Neuronal stem cell (in vitro differentiated cells): ENCODE results near the gene KLHL35.

ENCODE experiments used
- DNase-seq: peaks from one replicate; pipeline ENCODE4 v3.0.0-alpha.2; 2013; ENCODE audit warnings: low spot score
- H2AFZ ChIP-seq: one replicate; pipeline ENCODE4 v1.6.1; 2013; ENCODE audit warnings: mild to moderate bottlenecking, low read length, inconsistent platforms
- H2AK5ac ChIP-seq: 2 replicates; pipeline ENCODE4 v1.6.1; 2013; ENCODE audit warnings: low read depth, mild to moderate bottlenecking, inconsistent platforms, low read length, moderate library complexity, mixed read lengths
- H2BK120ac ChIP-seq: 2 replicates; pipeline ENCODE4 v1.6.1; 2013; ENCODE audit warnings: low read depth, mild to moderate bottlenecking, inconsistent platforms, low read length, moderate library complexity, mixed read lengths
- H2BK12ac ChIP-seq: one replicate; pipeline ENCODE4 v1.6.1; 2013; ENCODE audit warnings: low read length, inconsistent platforms
- H2BK15ac ChIP-seq: 2 replicates; pipeline ENCODE4 v1.6.1; 2013; ENCODE audit warnings: mild to moderate bottlenecking, low read length, inconsistent platforms, mixed read lengths
- H2BK5ac ChIP-seq: one replicate; pipeline ENCODE4 v1.6.1; 2013; ENCODE audit warnings: inconsistent platforms, mild to moderate bottlenecking, low read length, moderate library complexity
- H3K14ac ChIP-seq: one replicate; pipeline ENCODE4 v1.6.1; 2013; ENCODE audit warnings: low read length, inconsistent platforms
- H3K18ac ChIP-seq: 2 replicates; pipeline ENCODE4 v1.6.1; 2013; ENCODE audit warnings: low read length, inconsistent platforms
- H3K23ac ChIP-seq: 2 replicates; pipeline ENCODE4 v1.6.1; 2013; ENCODE audit warnings: low read depth, mild to moderate bottlenecking, mixed read lengths, low read length, inconsistent platforms; ENCODE audit not compliant: poor library complexity
- H3K27ac ChIP-seq: replicated peaks from 3 replicates; pipeline ENCODE4 v1.5.1; 2013; ENCODE audit warnings: low read length, inconsistent platforms
- H3K27me3 ChIP-seq, 3 experiments: 2 replicates each; pipeline ENCODE4 v1.6.1; 2013; ENCODE audit warnings: low read length in 3 of 3, mild to moderate bottlenecking in 2 of 3, inconsistent platforms in 1 of 3, low read depth in 1 of 3, mixed read lengths in 1 of 3, moderate library complexity in 1 of 3; ENCODE audit not compliant: control insufficient read depth in 3 of 3, insufficient read depth in 3 of 3
- H3K36me3 ChIP-seq, 2 donors: replicated peaks in 1 of 2; 2 replicates each; pipeline ENCODE4 v1.6.1; 2013; ENCODE audit warnings: low read length in 2 of 2; ENCODE audit not compliant: control insufficient read depth in 2 of 2, insufficient read depth in 2 of 2
- H3K4ac ChIP-seq: 2 replicates; pipeline ENCODE4 v1.6.1; 2013; ENCODE audit warnings: inconsistent platforms, mild to moderate bottlenecking, low read length, moderate library complexity
- H3K4me1 ChIP-seq, 2 donors: 1 replicate in 1 of 2; 2 replicates in 1 of 2; pipeline ENCODE4 v1.6.1; 2013; ENCODE audit warnings: low read length in 2 of 2, low read depth in 1 of 2; ENCODE audit not compliant: control insufficient read depth in 2 of 2, insufficient read depth in 1 of 2
- H3K4me2 ChIP-seq: one replicate; pipeline ENCODE4 v1.6.1; 2013; ENCODE audit warnings: mild to moderate bottlenecking, low read length, inconsistent platforms; ENCODE audit not compliant: insufficient read depth, poor library complexity, severe bottlenecking
- H3K4me3 ChIP-seq, 2 donors: 2 replicates each; pipeline ENCODE4 v1.5.1; 2013; ENCODE audit warnings: low read length in 2 of 2, mild to moderate bottlenecking in 2 of 2, inconsistent platforms in 1 of 2, moderate library complexity in 1 of 2
- H3K79me1 ChIP-seq: one replicate; pipeline ENCODE4 v1.6.1; 2013; ENCODE audit warnings: low read depth, mild to moderate bottlenecking, inconsistent platforms, low read length, moderate library complexity
- H3K9ac ChIP-seq: one replicate; pipeline ENCODE4 v1.6.1; 2013; ENCODE audit warnings: mild to moderate bottlenecking, low read depth, low read length, inconsistent platforms; ENCODE audit not compliant: poor library complexity
- H3K9me3 ChIP-seq, 2 donors: replicated peaks in 1 of 2; 2 replicates each; pipeline versions ENCODE3 to v1.6.1; 2013; ENCODE audit warnings: low read length in 2 of 2, mild to moderate bottlenecking in 2 of 2, inconsistent platforms in 1 of 2, low read depth in 1 of 2, mixed read lengths in 1 of 2, moderate library complexity in 1 of 2; ENCODE audit not compliant: control insufficient read depth in 2 of 2, insufficient read depth in 1 of 2
- H4K8ac ChIP-seq: one replicate; pipeline ENCODE4 v1.6.1; 2013; ENCODE audit warnings: low read depth, mild to moderate bottlenecking, inconsistent platforms, low read length, moderate library complexity
- H4K91ac ChIP-seq: one replicate; pipeline ENCODE4 v1.6.1; 2013; ENCODE audit warnings: low read length, low read depth, mild to moderate bottlenecking, inconsistent platforms; ENCODE audit not compliant: poor library complexity
- WGBS, 2 donors: extraction: QIAGEN DNeasy Blood & Tissue Kit; methylation state at CpG; one replicate each; pipeline ENCODE4 v1.1.7; 2013; ENCODE audit warnings: missing lambda C conversion rate in 2 of 2, mixed read lengths in 1 of 2; ENCODE audit not compliant: insufficient read length in 2 of 2, insufficient replicate concordance in 1 of 2; ENCODE audit errors: extremely low coverage in 2 of 2; 5-methylcytosine and 5-hydroxymethylcytosine counted together

The KLHL35 gene

DNA sequence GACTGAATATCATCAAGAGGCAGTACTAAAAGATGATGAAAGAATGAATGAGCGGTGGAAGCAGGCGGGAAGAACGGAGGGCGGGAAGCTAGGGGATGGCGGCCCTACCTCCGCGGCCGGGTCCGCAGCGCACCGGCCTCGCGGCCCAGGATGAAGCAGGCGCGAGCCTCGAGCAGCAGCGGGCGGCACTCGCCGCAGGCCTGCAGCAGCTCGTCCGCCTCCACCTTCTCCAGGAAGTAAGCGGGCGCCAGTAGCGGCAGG, 3.4 kb downstream of the KLHL35 start:
- WGBS, 2 donors: no CpG with 5 or more reads among the region's 25 CpGs
- Histone ChIP-seq H3K36me3 (peaks cover 0 to 3% of the 10 kb centered on the region in 2 donors), H3K27me3 (peaks cover 28 to 50% (median 44%) of the 10 kb centered on the region in 3 experiments), H3K4ac (no peak overlapping the region), H3K9ac (no peak overlapping the region), H2AK5ac (no peak overlapping the region), H3K14ac (no peak overlapping the region), H4K91ac (no peak overlapping the region), H3K4me2 (peak overlapping the region; percentile 61), H3K79me1 (no peaks in the 10 kb centered on the region), H3K18ac (peak overlapping the region; percentile 87), H3K27ac (no peak overlapping the region), H2BK15ac (no peak overlapping the region), H2BK5ac (no peak overlapping the region), H2BK12ac (no peak overlapping the region), H2BK120ac (no peak overlapping the region), H3K23ac (peak overlapping the region; percentile 40), H3K4me1 (peaks cover 23 to 28% of the 10 kb centered on the region in 2 donors), H3K4me3 (peak overlapping the region in 1 of 2 donors; percentile 42), H2AFZ (peak overlapping the region; percentile 98), H4K8ac (no peak overlapping the region), H3K9me3 (peaks cover 9 to 13% of the 10 kb centered on the region in 2 donors)
- DNase-seq: no peak

- peaks cover 28 to 46% (median 44%) of the 10 kb centered on the region in 3 experiments for H3K27me3 ChIP-seq
- no peak overlapping the region for H3K9ac ChIP-seq
- no peak overlapping the region for H3K4ac ChIP-seq
- no peak overlapping the region for H2BK12ac ChIP-seq
- DNase-seq: no peak
- H3K36me3 ChIP-seq: peaks cover 0 to 1% of the 10 kb centered on the region in 2 donors
- H2BK120ac ChIP-seq: no peak overlapping the region
- H4K91ac ChIP-seq: no peak overlapping the region
- no peak overlapping the region for H2AK5ac ChIP-seq
- H2BK15ac ChIP-seq: no peak overlapping the region
- H3K18ac ChIP-seq: no peak overlapping the region
- peak overlapping the region in 1 of 2 donors; percentile 42 for H3K4me3 ChIP-seq
- H2BK5ac ChIP-seq: no peak overlapping the region
- no peak overlapping the region for H3K4me2 ChIP-seq
- peaks cover 26 to 33% of the 10 kb centered on the region in 2 donors for H3K4me1 ChIP-seq
- no CpG with 5 or more reads among the region's 16 CpGs for WGBS, 2 donors
- H3K27ac ChIP-seq: no peak overlapping the region
- no peak overlapping the region for H3K14ac ChIP-seq
- no peaks in the 10 kb centered on the region for H3K79me1 ChIP-seq
- peaks cover 9 to 13% of the 10 kb centered on the region in 2 donors for H3K9me3 ChIP-seq
- H2AFZ ChIP-seq: peak overlapping the region; percentile 98
- no peak overlapping the region for H3K23ac ChIP-seq
- no peak overlapping the region for H4K8ac ChIP-seq
Observed at GRCh38 chr11:75428989-75429640, 3.9 kb downstream of the KLHL35 start.

GRCh38 chr11:75428281-75428724, 4.7 kb downstream of the KLHL35 start:
- Histone ChIP-seq H3K4me1 (peaks cover 28 to 30% of the 10 kb centered on the region in 2 donors), H3K9ac (no peak overlapping the region), H3K23ac (no peak overlapping the region), H3K36me3 (peaks cover 4 to 5% of the 10 kb centered on the region in 2 donors), H3K27ac (no peak overlapping the region), H4K91ac (no peak overlapping the region), H4K8ac (no peak overlapping the region), H2BK15ac (no peak overlapping the region), H2BK120ac (no peak overlapping the region), H3K4ac (no peak overlapping the region), H2BK12ac (no peak overlapping the region), H3K27me3 (peaks cover 28 to 44% (median 43%) of the 10 kb centered on the region in 3 experiments), H3K4me2 (no peak overlapping the region), H2BK5ac (no peak overlapping the region), H3K79me1 (no peaks in the 10 kb centered on the region), H2AK5ac (no peak overlapping the region), H3K18ac (no peak overlapping the region), H3K4me3 (no peak overlapping the region), H2AFZ (no peak overlapping the region), H3K14ac (no peak overlapping the region), H3K9me3 (peaks cover 9 to 13% of the 10 kb centered on the region in 2 donors)
- no peak for DNase-seq
- WGBS, 2 donors: no CpG with 5 or more reads among the region's 32 CpGs

- Histone ChIP-seq H3K9ac (no peak overlapping the region), H2BK5ac (no peak overlapping the region), H3K36me3 (peaks cover 14 to 15% of the 10 kb centered on the region in 2 donors), H3K4me2 (no peak overlapping the region), H2AFZ (no peak overlapping the region), H3K18ac (peak overlapping the region; percentile 53), H2BK120ac (no peak overlapping the region), H2BK12ac (no peak overlapping the region), H3K4ac (no peak overlapping the region), H2BK15ac (no peak overlapping the region), H3K23ac (no peak overlapping the region), H4K91ac (no peak overlapping the region), H3K27ac (no peak overlapping the region), H4K8ac (no peak overlapping the region), H3K14ac (no peak overlapping the region), H3K4me1 (peaks cover 18 to 20% of the 10 kb centered on the region in 2 donors), H3K27me3 (peaks cover 28 to 36% (median 35%) of the 10 kb centered on the region in 3 experiments), H2AK5ac (no peak overlapping the region), H3K9me3 (peaks cover 9 to 13% of the 10 kb centered on the region in 2 donors), H3K4me3 (no peak overlapping the region), H3K79me1 (no peaks in the 10 kb centered on the region)
- DNase-seq: no peak
Observed at GRCh38 chr11:75427181-75427580, 5.8 kb downstream of the KLHL35 start.
